Measurements from ENCODE around the gene PRSS8. TPM values are rescaled to one million over a fixed set of nuclear protein-coding genes. Genes with fewer than 3 reads are reported as not detected.
"Not testable (repeated sequence)": the region's sequence is repeated elsewhere in the genome, so short reads cannot be mapped to it uniquely, and the experiment has no call there.

Gene PRSS8
- total and polyA plus RNA-seq, 8 donors: 32.5 to 89.3 (median 63.9) TPM

- Histone ChIP-seq H3K4me3 (peak overlapping the region; percentile 57 to 92 (median 72)), H3K9me3 (no peaks in the 10 kb centered on the region), H3K36me3 (peaks cover 0 to 38% (median 18%) of the 10 kb centered on the region in 3 donors), H3K27me3 (no peaks in the 10 kb centered on the region), H3K4me1 (peaks cover 13 to 16% (median 14%) of the 10 kb centered on the region in 3 donors), H3K27ac (peak overlapping the region in 2 of 4 donors; percentile 89 to 91)
- ATAC-seq (peak in 1 of 4 donors; percentile 3), FAIRE-seq (no peak), DNase-seq (peak in 4 of 6 donors; percentile 36 to 67 (median 53))
- 5 to 6% methylated on average over 31 of the region's 31 CpGs for WGBS, 2 donors
- intact Hi-C loops (cut with DNase I): no loop called here
- TF ChIP-seq CTCF (IDR thresholded peaks at IDR 0.05): no peak
Measured at GRCh38 chr16:31181102-31181830, 45.7 kb upstream of the PRSS8 start.

- Histone ChIP-seq H3K4me3 (peak within 1 kb of the TSS; percentile 57 to 92 (median 72)), H3K27ac (peak within 1 kb of the TSS; percentile 89 to 98 (median 92)), H3K36me3 (peaks cover 0 to 25% (median 5%) of the 10 kb centered on the region in 3 donors), H3K4me1 (peaks cover 13 to 16% (median 14%) of the 10 kb centered on the region in 3 donors), H3K27me3 (no peaks in the 10 kb centered on the region), H3K9me3 (no peaks in the 10 kb centered on the region)
- 0% methylated on average over 67 to 69 of the region's 69 CpGs for WGBS, 2 donors
- no peak for TF ChIP-seq CTCF (IDR thresholded peaks at IDR 0.05)
- peak; percentile 85 to 99 (median 94) for DNase-seq
- peak; percentile 87 to 93 (median 90) for ATAC-seq
- intact Hi-C loops (cut with DNase I): no loop called here
- FAIRE-seq: no peak
Measured at GRCh38 chr16:31179747-31180459, 44.4 kb upstream of the PRSS8 start, which contains the start of gene FUS. FUS (plus strand) TSS chr16:31180139; CDS start chr16:31180215, 76 bp downstream.

- FAIRE-seq (no peak), ATAC-seq (peak in 3 of 4 donors; percentile 0 to 1 (median 1)), DNase-seq (no peak)
- H3K27me3 ChIP-seq: no peaks in the 10 kb centered on the region
- H3K27ac ChIP-seq: peak overlapping the region; percentile 89 to 98 (median 92)
- 2% methylated on average over 27 of the region's 27 CpGs for WGBS, 2 donors
- peak overlapping the region; percentile 57 to 92 (median 72) for H3K4me3 ChIP-seq
- H3K36me3 ChIP-seq: peaks cover 0 to 19% (median 0%) of the 10 kb centered on the region in 3 donors
- TF ChIP-seq CTCF (IDR thresholded peaks at IDR 0.05): no peak
- intact Hi-C loops (cut with DNase I): no loop called here
- H3K9me3 ChIP-seq: no peaks in the 10 kb centered on the region
- H3K4me1 ChIP-seq: peaks cover 13 to 16% (median 14%) of the 10 kb centered on the region in 3 donors
Measured at GRCh38 chr16:31179219-31179746, 43.8 kb upstream of the PRSS8 start.

GRCh38 chr16:31177136-31177535 lies 41.6 kb upstream of the PRSS8 start:
- no peak for DNase-seq
- Histone ChIP-seq H3K27me3 (no peaks in the 10 kb centered on the region), H3K4me3 (no peak overlapping the region), H3K4me1 (peaks cover 4 to 10% (median 8%) of the 10 kb centered on the region in 3 donors), H3K27ac (no peak overlapping the region), H3K9me3 (no peaks in the 10 kb centered on the region), H3K36me3 (no peaks in the 10 kb centered on the region)
- no peak for ATAC-seq
- no peak for TF ChIP-seq CTCF (IDR thresholded peaks at IDR 0.05)
- WGBS, 2 donors: 59 to 74% methylated on average over 3 of the region's 3 CpGs
- intact Hi-C loops (cut with DNase I): no loop called here
- FAIRE-seq: no peak

GRCh38 chr16:31170048-31170447 lies 34.5 kb upstream of the PRSS8 start:
- H3K36me3 ChIP-seq; H3K4me1 ChIP-seq; H3K27ac ChIP-seq; FAIRE-seq; ATAC-seq; DNase-seq; H3K9me3 ChIP-seq; intact Hi-C loops (cut with DNase I); H3K4me3 ChIP-seq; H3K27me3 ChIP-seq: not testable (repeated sequence)
- no CpG with 5 or more reads among the region's 2 CpGs for WGBS, 2 donors
